Glutamatergic neuron (in vitro differentiated cells): ENCODE data around the gene KCNMA1. TPM values are rescaled to one million over a fixed set of nuclear protein-coding genes. Genes with fewer than 3 reads are reported as not detected.

ENCODE experiments used
- DNase-seq: peaks from one replicate; pipeline ENCODE4 v3.0.0; 2022
- H3K27ac Mint-ChIP-seq: one replicate; pipeline ENCODE4 v1.8.0; 2020; ENCODE audit warnings: mild to moderate bottlenecking, mixed read lengths, inconsistent platforms; ENCODE audit not compliant: unreplicated experiment
- H3K27me3 Mint-ChIP-seq: one replicate; pipeline ENCODE4 v1.8.0; 2020; ENCODE audit warnings: mild to moderate bottlenecking, moderate library complexity, mixed read lengths, inconsistent platforms; ENCODE audit not compliant: unreplicated experiment
- H3K36me3 Mint-ChIP-seq: one replicate; pipeline ENCODE4 v1.8.0; 2020; ENCODE audit warnings: mild to moderate bottlenecking, mixed read lengths, inconsistent platforms; ENCODE audit not compliant: unreplicated experiment
- H3K4me1 Mint-ChIP-seq: one replicate; pipeline ENCODE4 v1.8.0; 2020; ENCODE audit warnings: mild to moderate bottlenecking, low read depth, mixed read lengths, inconsistent platforms; ENCODE audit not compliant: unreplicated experiment
- H3K4me3 Mint-ChIP-seq: one replicate; pipeline ENCODE4 v1.8.0; 2020; ENCODE audit warnings: mild to moderate bottlenecking, mixed read lengths, inconsistent platforms; ENCODE audit not compliant: unreplicated experiment
- H3K9me3 Mint-ChIP-seq: one replicate; pipeline ENCODE4 v1.8.0; 2020; ENCODE audit warnings: mild to moderate bottlenecking, moderate library complexity, mixed read lengths, inconsistent platforms; ENCODE audit not compliant: unreplicated experiment
- CTCF ChIP-seq: fragments of 200-600 bp; sonication (generic); IDR thresholded peaks from one replicate; pipeline ENCODE4 v1.5.0; 2021; ENCODE audit not compliant: partially characterized antibody, unreplicated experiment
- total RNA-seq: library from RNA; stranded (reverse); fragmentation: NEBNext Ultra II Directional; extraction: Animal tissue kit (Norgen Biotek cat#: 25700); gene quantifications from one replicate; pipeline ENCODE4 v1.2.1, GENCODE V29; 2021; ENCODE audit not compliant: unreplicated experiment

Gene KCNMA1
- total RNA-seq, 1 donor from 2014 or later: 3.2 TPM

GRCh38 chr10:77074104-77074624 lies 563.4 kb downstream of the KCNMA1 start:
- no peak for TF ChIP-seq CTCF
- Mint-ChIP-seq H3K4me1 (peaks cover 8% of the 10 kb centered on the region), H3K36me3 (no peaks in the 10 kb centered on the region), H3K4me3 (no peak overlapping the region), H3K27me3 (no peaks in the 10 kb centered on the region), H3K9me3 (no peaks in the 10 kb centered on the region), H3K27ac (no peak overlapping the region)
- no peak for DNase-seq

GRCh38 chr10:77073663-77073960 lies 564.0 kb downstream of the KCNMA1 start:
- H3K36me3 Mint-ChIP-seq: no peaks in the 10 kb centered on the region
- no peak for TF ChIP-seq CTCF
- H3K4me3 Mint-ChIP-seq: no peak overlapping the region
- no peak for DNase-seq
- peaks cover 8% of the 10 kb centered on the region for H3K4me1 Mint-ChIP-seq
- no peaks in the 10 kb centered on the region for H3K9me3 Mint-ChIP-seq
- no peaks in the 10 kb centered on the region for H3K27me3 Mint-ChIP-seq
- H3K27ac Mint-ChIP-seq: no peak overlapping the region

GRCh38 chr10:77072836-77073662 lies 564.6 kb downstream of the KCNMA1 start:
- Mint-ChIP-seq H3K4me1 (peaks cover 8% of the 10 kb centered on the region), H3K27me3 (no peaks in the 10 kb centered on the region), H3K4me3 (no peak overlapping the region), H3K9me3 (no peaks in the 10 kb centered on the region), H3K36me3 (no peaks in the 10 kb centered on the region), H3K27ac (no peak overlapping the region)
- DNase-seq: no peak
- no peak for TF ChIP-seq CTCF

- DNase-seq: no peak
- H3K4me3 Mint-ChIP-seq: no peak overlapping the region
- H3K36me3 Mint-ChIP-seq: no peaks in the 10 kb centered on the region
- H3K27me3 Mint-ChIP-seq: no peaks in the 10 kb centered on the region
- no peaks in the 10 kb centered on the region for H3K9me3 Mint-ChIP-seq
- no peak overlapping the region for H3K27ac Mint-ChIP-seq
- H3K4me1 Mint-ChIP-seq: peaks cover 8% of the 10 kb centered on the region
- no peak for TF ChIP-seq CTCF
Measured at GRCh38 chr10:77072361-77072835, 565.2 kb downstream of the KCNMA1 start.

- Mint-ChIP-seq H3K9me3 (no peaks in the 10 kb centered on the region), H3K27me3 (no peaks in the 10 kb centered on the region), H3K4me1 (peaks cover 8% of the 10 kb centered on the region), H3K36me3 (no peaks in the 10 kb centered on the region), H3K27ac (no peak overlapping the region), H3K4me3 (no peak overlapping the region)
- no peak for DNase-seq
- no peak for TF ChIP-seq CTCF
Measured at GRCh38 chr10:77071956-77072355, 565.7 kb downstream of the KCNMA1 start.
